ENCODE measurements around the gene ST8SIA2. TPM values are rescaled to one million over a fixed set of nuclear protein-coding genes. Genes with fewer than 3 reads are reported as not detected.

The ST8SIA2 gene
- total RNA-seq, 2 donors from 2014 or later: not detected

DNA sequence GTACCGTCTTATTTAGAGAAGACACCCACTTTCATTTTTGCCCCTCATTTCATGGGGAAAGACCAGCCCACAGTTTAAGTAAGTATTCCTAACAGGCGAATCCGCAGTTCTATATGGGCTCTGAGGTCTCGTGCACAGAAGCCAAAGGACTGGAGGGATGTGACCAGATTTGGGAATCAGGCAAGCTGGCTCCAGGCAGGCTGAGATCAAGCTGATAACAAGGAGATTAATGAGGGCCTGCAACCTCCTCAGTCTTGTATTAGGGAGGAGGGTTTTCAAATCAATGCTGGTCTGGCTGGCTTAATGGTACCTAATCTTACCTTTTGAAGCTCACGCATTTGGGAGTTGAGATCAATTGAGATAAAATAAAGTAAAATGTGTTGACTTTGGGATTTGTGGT, 15.3 kb downstream of the ST8SIA2 start:
- no peak for DNase-seq
- 66 to 81% methylated on average over 3 to 5 of the region's 5 CpGs for WGBS, 2 donors
- no peak overlapping the region for H3K27ac ChIP-seq
- no peak for ATAC-seq
- H3K4me3 ChIP-seq: no peak overlapping the region
- no peaks in the 10 kb centered on the region for H3K36me3 ChIP-seq (replicated peaks in 1 of 2; ENCODE audit: insufficient read depth in 1 of 2, low read depth in 2 of 2)
- intact Hi-C loops (cut with DNase I): no loop called here
- H3K27me3 ChIP-seq: peaks cover 0 to 3% of the 10 kb centered on the region in 2 donors
- H3K4me1 ChIP-seq: no peaks in the 10 kb centered on the region
- TF ChIP-seq, protein P1, sequence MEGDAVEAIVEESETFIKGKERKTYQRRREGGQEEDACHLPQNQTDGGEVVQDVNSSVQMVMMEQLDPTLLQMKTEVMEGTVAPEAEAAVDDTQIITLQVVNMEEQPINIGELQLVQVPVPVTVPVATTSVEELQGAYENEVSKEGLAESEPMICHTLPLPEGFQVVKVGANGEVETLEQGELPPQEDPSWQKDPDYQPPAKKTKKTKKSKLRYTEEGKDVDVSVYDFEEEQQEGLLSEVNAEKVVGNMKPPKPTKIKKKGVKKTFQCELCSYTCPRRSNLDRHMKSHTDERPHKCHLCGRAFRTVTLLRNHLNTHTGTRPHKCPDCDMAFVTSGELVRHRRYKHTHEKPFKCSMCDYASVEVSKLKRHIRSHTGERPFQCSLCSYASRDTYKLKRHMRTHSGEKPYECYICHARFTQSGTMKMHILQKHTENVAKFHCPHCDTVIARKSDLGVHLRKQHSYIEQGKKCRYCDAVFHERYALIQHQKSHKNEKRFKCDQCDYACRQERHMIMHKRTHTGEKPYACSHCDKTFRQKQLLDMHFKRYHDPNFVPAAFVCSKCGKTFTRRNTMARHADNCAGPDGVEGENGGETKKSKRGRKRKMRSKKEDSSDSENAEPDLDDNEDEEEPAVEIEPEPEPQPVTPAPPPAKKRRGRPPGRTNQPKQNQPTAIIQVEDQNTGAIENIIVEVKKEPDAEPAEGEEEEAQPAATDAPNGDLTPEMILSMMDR (IDR thresholded peaks at IDR 0.05): no peak
- TF ChIP-seq POLR2A (IDR thresholded peaks at IDR 0.05): no peak
- no peaks in the 10 kb centered on the region for H3K9me3 ChIP-seq

DNA sequence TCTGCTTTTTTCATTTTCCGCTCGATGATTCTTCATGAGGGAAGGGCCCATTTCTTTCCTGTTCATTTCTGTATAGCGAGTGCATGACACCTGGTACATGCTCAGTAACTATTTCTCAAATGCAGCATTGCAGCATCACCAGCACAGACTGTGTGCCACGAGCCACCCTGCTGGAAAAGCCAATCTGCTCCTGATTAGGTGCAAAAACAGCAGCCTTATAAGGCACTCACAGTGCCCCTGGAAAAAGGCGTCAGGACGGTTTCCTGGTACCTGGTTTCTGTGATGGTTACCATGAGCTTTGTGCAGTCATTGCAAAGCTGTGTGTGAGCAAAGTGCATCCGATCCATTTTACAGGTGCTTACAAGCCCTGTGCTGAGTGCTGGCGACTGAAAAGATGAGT, 15.8 kb downstream of the ST8SIA2 start:
- H3K9me3 ChIP-seq: no peaks in the 10 kb centered on the region
- TF ChIP-seq POLR2A (IDR thresholded peaks at IDR 0.05): no peak
- TF ChIP-seq, protein P1 (IDR thresholded peaks at IDR 0.05): no peak
- no peak for DNase-seq
- no peak overlapping the region for H3K4me3 ChIP-seq
- WGBS, 2 donors: 60 to 61% methylated on average over 8 of the region's 8 CpGs
- H3K36me3 ChIP-seq (replicated peaks in 1 of 2; ENCODE audit: insufficient read depth in 1 of 2, low read depth in 2 of 2): no peaks in the 10 kb centered on the region
- H3K4me1 ChIP-seq: no peaks in the 10 kb centered on the region
- H3K27ac ChIP-seq: no peak overlapping the region
- intact Hi-C loops (cut with DNase I): no loop called here
- ATAC-seq: no peak
- H3K27me3 ChIP-seq: peaks cover 0 to 3% of the 10 kb centered on the region in 2 donors

- Histone ChIP-seq H3K36me3 (replicated peaks in 1 of 2; ENCODE audit: insufficient read depth in 1 of 2, low read depth in 2 of 2) (no peaks in the 10 kb centered on the region), H3K27me3 (peaks cover 0 to 3% of the 10 kb centered on the region in 2 donors), H3K9me3 (no peaks in the 10 kb centered on the region), H3K4me1 (no peaks in the 10 kb centered on the region), H3K4me3 (no peak overlapping the region), H3K27ac (no peak overlapping the region)
- no peak for DNase-seq
- TF ChIP-seq POLR2A (IDR thresholded peaks at IDR 0.05): no peak
- TF ChIP-seq, protein P1 (IDR thresholded peaks at IDR 0.05): no peak
- intact Hi-C loops (cut with DNase I): no loop called here
- no peak for ATAC-seq
- WGBS, 2 donors: 81 to 88% methylated on average over 6 of the region's 6 CpGs
Observed at GRCh38 chr15:92410537-92410936, 16.9 kb downstream of the ST8SIA2 start.

DNA sequence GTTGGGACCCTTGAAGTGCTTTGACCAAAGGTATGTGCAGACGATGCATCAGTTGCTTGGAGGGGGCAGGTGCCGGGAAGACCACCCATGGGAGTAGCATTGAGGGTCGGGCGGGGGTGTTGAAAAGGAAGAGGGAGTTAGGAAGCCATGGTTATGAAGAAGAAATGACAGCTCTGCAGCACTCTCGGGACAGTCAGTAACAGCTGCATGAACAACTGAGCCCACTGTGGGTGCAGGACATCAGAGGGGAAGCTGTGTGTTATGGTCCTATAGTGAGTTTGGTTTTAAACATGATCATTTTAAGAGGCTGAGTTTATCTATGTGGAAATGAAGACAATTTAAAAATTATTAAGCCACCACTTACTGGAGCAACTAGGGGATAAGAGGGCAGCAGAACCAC, 17.6 kb downstream of the ST8SIA2 start:
- Histone ChIP-seq H3K27ac (no peak overlapping the region), H3K4me1 (no peaks in the 10 kb centered on the region), H3K9me3 (no peaks in the 10 kb centered on the region), H3K36me3 (replicated peaks in 1 of 2; ENCODE audit: insufficient read depth in 1 of 2, low read depth in 2 of 2) (no peaks in the 10 kb centered on the region), H3K27me3 (peaks cover 0 to 3% of the 10 kb centered on the region in 2 donors), H3K4me3 (no peak overlapping the region)
- DNase-seq (no peak), ATAC-seq (no peak)
- intact Hi-C loops (cut with DNase I): no loop called here
- TF ChIP-seq POLR2A (IDR thresholded peaks at IDR 0.05): no peak
- 70 to 74% methylated on average over 5 of the region's 5 CpGs for WGBS, 2 donors

DNA sequence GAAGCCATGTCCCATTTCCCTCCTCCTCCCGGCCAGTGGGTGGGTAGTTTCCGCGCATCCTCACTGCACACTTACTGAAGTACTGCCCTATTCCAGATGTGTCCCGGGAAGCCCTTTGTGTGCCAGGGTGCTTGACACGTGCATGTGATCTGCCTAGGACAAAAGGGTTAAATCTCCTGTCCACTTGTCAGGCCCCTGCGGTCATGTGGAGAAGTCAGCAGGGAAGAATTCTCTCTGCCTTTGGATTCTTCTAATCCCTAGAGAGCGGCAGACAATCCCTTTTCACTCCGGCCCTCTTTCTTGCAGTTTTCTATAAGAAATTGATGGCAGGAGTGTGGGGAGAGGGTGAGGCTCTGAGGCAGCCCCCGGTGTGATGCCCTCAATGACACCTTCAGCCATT, 19.8 kb downstream of the ST8SIA2 start:
- intact Hi-C loops (cut with DNase I): no loop called here
- H3K27ac ChIP-seq: no peak overlapping the region
- DNase-seq (no peak), ATAC-seq (no peak)
- 46 to 51% methylated on average over 9 of the region's 9 CpGs for WGBS, 2 donors
- peaks cover 0 to 3% of the 10 kb centered on the region in 2 donors for H3K27me3 ChIP-seq
- no peak for TF ChIP-seq POLR2A (IDR thresholded peaks at IDR 0.05)
- TF ChIP-seq, protein P1 (IDR thresholded peaks at IDR 0.05): no peak
- H3K4me1 ChIP-seq: no peaks in the 10 kb centered on the region
- H3K9me3 ChIP-seq: no peaks in the 10 kb centered on the region
- H3K4me3 ChIP-seq: no peak overlapping the region
- H3K36me3 ChIP-seq (replicated peaks in 1 of 2; ENCODE audit: insufficient read depth in 1 of 2, low read depth in 2 of 2): no peaks in the 10 kb centered on the region
